HL-60 (cell line): ENCODE measurements around the gene CEP164.

Experiments
- DNase-seq, 2 experiments: peaks; one replicate each; pipeline ENCODE4 v3.0.0-alpha.2; 2010 to 2020; ENCODE audit warnings: low read depth in 1 of 2, low spot score in 1 of 2
- H3K27ac ChIP-seq: fragments of 250-450 bp; sonication (Bioruptor Pico); replicated peaks from 2 replicates; pipeline ENCODE4 v1.5.1; 2020; ENCODE audit warnings: mild to moderate bottlenecking, moderate library complexity
- H3K27me3 ChIP-seq: fragments of 250-450 bp; sonication (Bioruptor Pico); 2 replicates; pipeline ENCODE4 v1.5.1; 2021; ENCODE audit warnings: mild to moderate bottlenecking, moderate library complexity; ENCODE audit not compliant: insufficient read depth, poor library complexity, severe bottlenecking
- H3K4me3 ChIP-seq: replicated peaks from 2 replicates; pipeline ENCODE4 v1.5.1; 2011; ENCODE audit warnings: mild to moderate bottlenecking, control low read depth, low read length; ENCODE audit not compliant: insufficient read depth
- CTCF ChIP-seq: IDR thresholded peaks from one replicate; pipeline ENCODE4 v1.5.1; 2011; ENCODE audit warnings: low read length, control low read depth, inconsistent platforms; ENCODE audit not compliant: insufficient read depth
- GABPA ChIP-seq: IDR thresholded peaks from 2 replicates; pipeline ENCODE4 v1.6.1; 2012; ENCODE audit warnings: low read depth
- POLR2AphosphoS5 ChIP-seq: IDR thresholded peaks from 2 replicates; pipeline ENCODE4 v1.6.1; 2012; ENCODE audit warnings: low read depth
- REST ChIP-seq: IDR thresholded peaks from 2 replicates; pipeline ENCODE4 v1.6.1; 2012; ENCODE audit warnings: low read depth; ENCODE audit not compliant: insufficient replicate concordance
- SPI1 ChIP-seq: IDR thresholded peaks from 2 replicates; pipeline ENCODE4 v1.6.1; 2012; ENCODE audit warnings: low read depth, mild to moderate bottlenecking, borderline replicate concordance

The CEP164 gene

GRCh38 chr11:117296881-117297280 is 30.8 kb upstream of the CEP164 start:
- TF ChIP-seq REST, result no peak
- no peak for TF ChIP-seq CTCF
- TF ChIP-seq SPI1, result no peak
- TF ChIP-seq POLR2AphosphoS5, result no peak
- TF ChIP-seq GABPA, result no peak
- DNase-seq, result no peak
- Histone ChIP-seq H3K4me3 (no peak overlapping the region), H3K27ac (no peak overlapping the region), H3K27me3 (no peaks in the 10 kb centered on the region)

DNA sequence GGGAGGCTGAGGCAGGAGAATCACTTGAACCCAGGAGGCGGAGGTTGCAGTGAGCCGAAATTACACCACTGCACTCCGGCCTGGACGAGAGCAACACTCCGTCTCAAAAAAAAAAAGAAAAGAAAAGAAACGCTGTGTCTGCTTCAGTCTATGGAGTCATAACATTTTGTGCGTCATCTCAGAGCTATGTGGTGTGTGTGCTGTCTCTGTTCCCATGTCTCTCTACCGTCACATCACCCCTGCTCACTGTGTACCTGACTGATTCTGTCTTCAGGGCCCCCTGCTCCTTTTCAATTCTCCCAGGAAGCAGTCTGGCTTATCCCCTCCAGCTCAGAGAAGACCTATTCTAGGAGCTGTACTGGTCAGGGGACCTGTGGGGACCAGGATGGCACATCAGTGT is 29.5 kb upstream of the CEP164 start:
- H3K27ac ChIP-seq, result no peak overlapping the region
- no peak for DNase-seq
- H3K27me3 ChIP-seq, result no peaks in the 10 kb centered on the region
- H3K4me3 ChIP-seq, result no peak overlapping the region
- no peak for TF ChIP-seq CTCF
- no peak for TF ChIP-seq POLR2AphosphoS5
- no peak for TF ChIP-seq REST
- TF ChIP-seq SPI1, result no peak
- no peak for TF ChIP-seq GABPA

DNA sequence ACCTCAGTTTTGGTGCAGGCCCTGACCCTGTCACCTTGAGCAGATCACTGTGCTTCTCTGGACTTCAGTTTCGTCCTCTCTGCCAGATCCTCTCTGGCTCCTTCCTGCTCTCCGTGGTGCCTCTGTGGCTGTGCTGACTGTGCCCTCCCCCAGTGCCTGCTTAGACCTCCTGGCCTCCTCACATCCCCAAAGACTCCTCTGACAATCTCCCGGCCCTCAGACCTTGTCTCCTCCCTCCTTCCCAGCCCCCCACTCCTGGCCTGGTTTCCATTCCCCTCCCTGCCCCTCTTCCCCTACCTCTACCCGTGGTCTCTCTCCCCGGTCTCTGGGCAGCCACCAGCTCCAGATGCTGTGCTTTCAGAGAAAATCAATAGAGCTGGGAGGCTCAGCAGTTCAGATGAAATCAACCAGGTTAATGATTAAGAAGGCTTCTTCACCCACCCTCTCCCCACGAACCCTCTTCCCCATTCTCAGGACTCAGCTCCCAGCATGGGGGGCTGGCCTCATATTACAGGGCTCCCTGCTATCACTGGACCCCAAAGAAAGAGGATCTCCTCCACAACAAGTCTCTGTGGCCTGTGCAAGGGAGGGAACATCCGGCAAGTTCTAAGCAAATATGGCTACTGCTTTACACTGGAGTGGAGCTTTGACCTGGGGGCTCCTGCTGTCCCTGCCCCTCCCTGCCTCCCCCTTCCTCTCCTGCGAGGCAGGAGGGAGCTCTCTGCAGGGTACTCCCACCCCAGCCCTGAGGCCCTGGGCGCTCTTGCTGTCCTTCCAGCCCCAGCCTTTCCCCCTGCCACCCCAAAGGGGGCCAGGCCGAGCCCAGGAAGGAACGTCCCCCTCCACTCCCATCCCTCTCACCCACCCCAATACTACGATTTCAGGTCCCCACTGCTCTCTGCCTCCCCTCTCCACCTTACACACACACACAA is 28.0 kb upstream of the CEP164 start:
- no peak for DNase-seq
- H3K27me3 ChIP-seq, result no peaks in the 10 kb centered on the region
- no peak overlapping the region for H3K4me3 ChIP-seq
- no peak for TF ChIP-seq CTCF
- TF ChIP-seq SPI1, result no peak
- TF ChIP-seq POLR2AphosphoS5, result no peak
- TF ChIP-seq GABPA, result no peak
- TF ChIP-seq REST, result no peak
- no peak overlapping the region for H3K27ac ChIP-seq
